Pulmonary artery endothelial cell (primary cell): ENCODE measurements around the gene RMDN2. TPM values are rescaled to one million over a fixed set of nuclear protein-coding genes. Genes with fewer than 3 reads are reported as not detected.

Source experiments
- DNase-seq: peaks from one replicate; pipeline ENCODE4 v3.0.0-alpha.2; 2011; ENCODE audit warnings: low read depth, low spot score
- total RNA-seq: library from RNA; depleted of rRNA; stranded (reverse); fragments of >200 nt; gene quantifications from 2 replicates; pipeline ENCODE4 v1.2.3, GENCODE V29; 2014

Gene RMDN2
- total RNA-seq = 2.8 and 3.0 TPM in 2 replicates

- peak; percentile 72 for DNase-seq
These were observed at the start of gene RMDN2 for GRCh38 chr2:37925063-37925897. TSS of gene RMDN2 (plus strand) at chr2:37925287. CDS start at chr2:37929278, 3,991 bp downstream.

- no peak for DNase-seq
These were observed 49.6 kb upstream of the RMDN2 start for GRCh38 chr2:37875403-37875906.

GRCh38 chr2:37876227-37876626, 48.9 kb upstream of the RMDN2 start:
- DNase-seq = no peak

- no peak for DNase-seq
These were observed 47.4 kb upstream of the RMDN2 start for GRCh38 chr2:37877457-37878315.

- DNase-seq = no peak
These were observed 46.6 kb upstream of the RMDN2 start for GRCh38 chr2:37878536-37878935.

GRCh38 chr2:37880551-37880950, 44.5 kb upstream of the RMDN2 start:
- no peak for DNase-seq

GRCh38 chr2:37881397-37881796, 43.7 kb upstream of the RMDN2 start:
- no peak for DNase-seq

GRCh38 chr2:37882036-37882435, 43.1 kb upstream of the RMDN2 start:
- no peak for DNase-seq

- no peak for DNase-seq
These were observed 41.6 kb upstream of the RMDN2 start for GRCh38 chr2:37883518-37883917.

GRCh38 chr2:37885329-37885993, 39.6 kb upstream of the RMDN2 start:
- no peak for DNase-seq

GRCh38 chr2:37886745-37887144, 38.3 kb upstream of the RMDN2 start:
- no peak for DNase-seq

- no peak for DNase-seq
These were observed 37.8 kb upstream of the RMDN2 start for GRCh38 chr2:37887286-37887685.

- peak; percentile 26 for DNase-seq
These were observed 34.1 kb upstream of the RMDN2 start for GRCh38 chr2:37890893-37891495.

GRCh38 chr2:37891846-37892435, 33.1 kb upstream of the RMDN2 start:
- DNase-seq = no peak

GRCh38 chr2:37892436-37893114, 32.5 kb upstream of the RMDN2 start:
- DNase-seq = no peak

- DNase-seq = no peak
These were observed 31.8 kb upstream of the RMDN2 start for GRCh38 chr2:37893327-37893726.

- DNase-seq = no peak
These were observed 31.0 kb upstream of the RMDN2 start for GRCh38 chr2:37894047-37894446.

GRCh38 chr2:37894601-37895000, 30.5 kb upstream of the RMDN2 start:
- no peak for DNase-seq

GRCh38 chr2:37895140-37895539, 29.9 kb upstream of the RMDN2 start:
- DNase-seq = no peak

GRCh38 chr2:37896319-37896718, 28.8 kb upstream of the RMDN2 start:
- DNase-seq = no peak
